Islet of Langerhans (tissue), 1 donor: ENCODE measurements around the gene DDR2.
A peak's percentile ranks its signal among the peaks of the same experiment; 100 is the strongest.
"Not testable (repeated sequence)": the region's sequence is repeated elsewhere in the genome, so short reads cannot be mapped to it uniquely, and the experiment has no call there.

Experiments
- FAIRE-seq: peaks from one replicate; lab custom pipeline; 2011; peaks lifted over from hg19 to GRCh38; lab: Jason Lieb, UNC

The DDR2 gene

DNA sequence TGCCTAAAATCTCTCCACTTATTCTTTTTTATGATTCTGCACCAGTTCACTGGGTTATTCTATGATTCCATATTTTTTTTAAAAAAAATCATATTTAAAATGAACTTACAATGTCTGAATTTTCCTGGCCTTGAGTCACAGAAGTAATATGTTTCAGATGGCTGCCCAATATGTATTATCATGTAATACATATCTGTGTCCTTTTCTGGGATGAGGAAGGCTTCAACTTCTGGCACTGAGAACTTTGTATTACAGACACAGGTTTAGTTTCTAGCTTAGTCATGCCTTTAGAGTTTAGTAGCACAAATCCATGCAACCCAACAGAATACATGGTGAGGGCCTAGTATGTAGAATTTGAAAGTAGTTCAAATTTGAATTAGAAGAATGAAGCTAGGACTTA, 150.4 kb downstream of the DDR2 start:
- no peak for FAIRE-seq

DNA sequence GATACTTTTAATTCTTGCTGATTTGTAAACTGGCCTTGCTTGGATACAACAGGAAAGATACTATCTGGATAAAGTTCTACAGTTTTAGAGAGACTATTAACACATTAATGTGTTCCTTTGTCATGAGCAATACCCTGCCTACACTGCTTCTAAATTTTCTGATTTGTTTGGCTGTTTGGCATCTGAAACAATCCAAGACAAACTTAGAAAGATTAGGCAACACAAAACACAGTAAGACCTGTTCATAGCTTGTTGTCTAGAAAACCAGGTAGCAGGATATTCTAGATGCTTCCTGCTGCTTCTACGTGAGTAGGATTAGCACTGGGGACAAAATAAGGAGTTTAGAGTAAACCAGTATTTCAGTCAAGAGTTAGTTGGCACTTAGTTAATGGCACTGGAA, 152.7 kb downstream of the DDR2 start:
- FAIRE-seq, result not testable (repeated sequence)

- not testable (repeated sequence) for FAIRE-seq
These were observed 156.5 kb downstream of the DDR2 start for GRCh38 chr1:162788783-162789182.

DNA sequence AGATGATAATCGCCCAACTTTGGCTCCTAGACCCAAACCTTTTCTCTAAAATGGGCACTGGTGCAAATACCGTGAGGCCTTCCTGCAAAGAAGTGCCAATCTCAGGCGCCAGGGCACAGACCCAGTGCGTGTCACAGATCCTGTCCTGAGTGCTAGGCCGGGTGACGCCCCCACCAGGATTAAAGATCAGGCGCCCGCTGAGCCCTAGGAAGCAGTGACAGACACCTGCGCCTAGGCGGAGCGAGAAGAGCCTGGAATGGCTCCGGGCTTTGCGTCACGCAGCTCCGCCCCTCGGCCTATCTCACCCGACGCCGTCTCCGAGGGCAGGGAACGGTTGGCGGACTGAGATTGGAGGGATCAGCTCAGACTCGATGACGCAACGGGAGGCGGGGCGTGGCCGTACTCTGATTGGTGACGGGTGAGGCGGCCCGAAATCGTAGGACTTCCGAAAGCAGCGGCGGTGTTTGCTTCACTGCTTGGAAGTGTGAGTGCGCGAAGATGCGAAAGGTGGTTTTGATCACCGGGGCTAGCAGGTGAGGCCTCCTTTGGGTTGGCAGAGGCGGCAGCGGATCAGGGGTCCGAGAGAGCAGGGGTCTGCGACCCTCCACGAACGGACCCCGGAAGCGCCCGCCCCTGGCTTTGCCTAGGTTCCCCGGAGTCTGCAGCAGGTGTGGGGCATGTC, 158.2 kb downstream of the DDR2 start, which contains the start of gene HSD17B7:
Gene HSD17B7, plus strand, starts transcription at position 400 of the 682 bp plus-strand sequence. Its CDS starts 99 bp downstream, at position 499.
- not testable (repeated sequence) for FAIRE-seq

DNA sequence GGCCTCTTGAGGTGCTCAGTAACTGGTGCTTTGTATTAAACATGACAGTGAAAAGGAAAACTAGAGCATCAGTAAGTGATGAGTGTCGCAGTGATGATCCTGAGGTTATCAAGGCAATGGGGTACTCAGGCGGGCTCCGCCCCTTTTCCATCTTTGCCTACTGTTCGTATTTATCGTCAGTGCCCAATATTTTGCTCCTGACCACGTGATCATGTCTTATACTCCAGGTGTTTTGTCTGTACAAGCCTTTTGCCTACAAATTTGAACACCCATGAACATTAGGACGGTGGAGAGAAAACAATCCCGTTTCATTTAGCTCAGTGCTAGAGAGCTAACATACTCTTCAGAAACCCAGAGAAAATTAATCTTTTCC, 158.7 kb downstream of the DDR2 start:
- FAIRE-seq, result peak; percentile 89

DNA sequence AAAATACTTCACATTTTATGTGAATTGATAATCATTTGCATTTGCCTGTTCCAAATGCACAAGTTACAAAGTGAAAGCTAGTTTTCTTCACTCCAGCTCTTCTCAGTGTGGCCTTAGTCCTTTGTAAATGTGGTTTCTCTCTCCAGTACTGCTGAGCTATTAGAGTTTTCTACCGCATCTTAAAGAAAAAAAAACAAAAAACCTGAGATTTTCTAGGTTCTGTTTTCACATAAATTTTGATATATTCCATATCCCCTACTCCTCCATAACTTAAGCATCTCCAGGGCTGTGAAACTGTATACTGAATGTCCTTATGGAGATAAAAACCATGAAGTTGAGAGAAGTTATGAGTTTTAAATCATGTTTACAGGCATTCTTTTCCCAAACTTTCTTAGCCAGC, 162.0 kb downstream of the DDR2 start:
- not testable (repeated sequence) for FAIRE-seq

DNA sequence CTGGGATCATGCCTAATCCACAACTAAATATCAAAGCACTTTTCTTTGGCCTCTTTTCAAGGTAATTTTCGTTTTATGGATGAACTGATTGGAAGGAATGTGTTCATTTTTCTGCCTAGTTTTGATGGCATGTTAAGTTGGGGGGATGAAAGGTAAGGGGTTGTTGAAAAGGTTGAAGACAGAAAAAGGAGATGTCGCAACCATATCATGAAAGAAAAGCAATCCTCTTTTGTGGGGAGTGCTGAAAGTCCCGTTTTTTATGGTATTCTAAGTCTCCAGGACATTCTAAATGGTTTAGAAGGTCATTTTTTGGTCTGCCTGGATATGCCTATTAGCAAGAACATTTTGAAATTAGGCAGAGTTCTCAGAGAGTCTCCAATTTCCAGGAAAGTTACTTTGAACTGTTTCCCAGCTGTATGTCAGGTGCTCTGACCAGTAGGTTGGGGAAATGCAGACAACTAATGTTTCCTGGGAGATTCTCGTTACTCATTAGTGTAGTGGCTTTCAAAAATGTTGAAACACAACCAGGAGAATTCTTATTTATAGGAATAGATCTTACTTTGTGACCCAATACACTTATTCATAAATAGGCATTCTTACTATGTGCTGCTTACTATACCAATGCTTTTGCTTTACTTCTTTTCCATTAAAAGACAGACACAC, 164.5 kb downstream of the DDR2 start:
- not testable (repeated sequence) for FAIRE-seq

- FAIRE-seq, result peak; percentile 90
These were observed 167.9 kb downstream of the DDR2 start for GRCh38 chr1:162799995-162800830.

- not testable (repeated sequence) for FAIRE-seq
These were observed 175.2 kb downstream of the DDR2 start for GRCh38 chr1:162807503-162807902.

GRCh38 chr1:162812357-162812756, 180.1 kb downstream of the DDR2 start:
- FAIRE-seq, result not testable (repeated sequence)

- FAIRE-seq, result not testable (repeated sequence)
These were observed 185.9 kb downstream of the DDR2 start for GRCh38 chr1:162818136-162818535.

DNA sequence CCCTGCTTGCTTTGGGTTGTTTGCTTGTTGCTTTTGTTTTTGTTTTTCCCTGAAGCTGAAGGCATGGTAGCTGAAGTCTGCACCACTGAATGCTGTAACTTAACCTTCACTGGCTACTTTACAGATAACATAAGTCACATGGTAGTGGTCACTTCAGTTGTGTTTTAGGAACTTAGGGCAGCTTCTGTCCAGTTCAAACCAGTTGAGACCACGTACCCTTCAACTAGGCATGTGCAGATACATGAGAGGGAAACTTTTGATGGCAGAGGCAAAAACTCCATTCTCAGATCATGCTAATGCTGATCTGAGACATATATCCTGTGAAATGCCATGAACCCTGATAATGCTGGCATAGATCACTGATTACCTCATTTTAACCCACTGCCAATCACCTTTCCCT, 186.4 kb downstream of the DDR2 start:
- FAIRE-seq, result not testable (repeated sequence)

- FAIRE-seq, result no peak
These were observed 190.3 kb downstream of the DDR2 start for GRCh38 chr1:162822391-162823200.

GRCh38 chr1:162823231-162823630, 191.0 kb downstream of the DDR2 start:
- FAIRE-seq, result no peak

GRCh38 chr1:162823771-162824525, 191.7 kb downstream of the DDR2 start:
- FAIRE-seq, result no peak

DNA sequence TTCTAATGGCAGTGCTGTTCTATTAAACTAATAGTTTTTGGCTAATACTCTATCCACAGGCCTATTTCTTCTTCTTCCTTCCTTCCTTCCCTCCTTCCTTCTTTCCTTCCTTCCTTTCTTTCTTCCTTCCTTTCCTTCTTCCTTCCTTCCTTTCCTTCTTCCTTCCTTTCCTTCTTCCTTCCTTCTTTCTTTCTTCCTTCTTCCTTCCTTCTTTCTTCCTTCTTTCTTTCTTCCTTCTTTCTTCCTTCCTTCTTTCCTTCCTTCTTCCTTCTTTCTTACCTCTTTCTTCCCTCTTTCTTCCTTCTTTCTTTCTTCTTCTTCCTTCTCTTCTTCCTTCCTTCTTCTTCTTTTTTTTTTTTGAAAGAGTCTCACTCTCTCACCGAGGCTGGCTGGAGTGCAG, 197.0 kb downstream of the DDR2 start:
- no peak for FAIRE-seq

- FAIRE-seq, result no peak
These were observed 200.2 kb downstream of the DDR2 start for GRCh38 chr1:162832470-162832869.

DNA sequence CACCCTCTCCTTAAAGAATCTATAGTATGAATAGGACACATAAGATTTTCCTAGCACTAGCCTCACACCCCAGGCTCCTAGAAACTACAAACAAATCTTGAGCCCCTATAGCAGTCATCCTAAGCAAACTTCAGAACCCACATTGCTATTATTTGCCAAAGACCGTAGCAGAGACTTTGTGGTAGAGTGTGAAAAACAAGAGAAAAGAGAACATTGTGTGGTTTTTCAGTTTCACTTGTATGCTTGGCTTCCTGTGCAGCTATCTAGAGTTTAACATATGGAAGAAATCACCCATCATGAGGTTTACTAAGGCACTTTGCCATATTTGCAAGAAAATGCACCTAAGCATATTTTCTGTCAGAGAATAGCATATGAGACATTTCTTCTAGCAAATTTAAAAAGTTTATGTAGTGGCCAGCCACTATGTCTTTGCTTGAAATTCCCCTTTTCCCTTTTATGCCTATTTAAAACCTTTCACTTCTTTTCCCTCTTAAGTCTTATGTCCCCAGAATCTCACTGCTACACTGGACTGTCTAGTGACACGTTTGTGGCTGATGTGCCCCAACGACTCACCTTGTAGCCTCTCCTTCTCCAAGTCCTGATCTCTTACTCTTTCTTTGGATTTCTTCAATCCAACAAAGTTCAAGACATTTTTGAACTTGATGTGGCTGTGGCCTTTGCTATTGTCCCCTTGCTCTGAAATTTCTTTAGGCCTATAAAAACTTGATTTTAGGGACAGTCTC, 203.1 kb downstream of the DDR2 start:
- FAIRE-seq, result no peak
